ENCODE results near the gene NID1.
"Not testable (repeated sequence)": the region's sequence is repeated elsewhere in the genome, so short reads cannot be mapped to it uniquely, and the experiment has no call there.

Gene NID1

DNA sequence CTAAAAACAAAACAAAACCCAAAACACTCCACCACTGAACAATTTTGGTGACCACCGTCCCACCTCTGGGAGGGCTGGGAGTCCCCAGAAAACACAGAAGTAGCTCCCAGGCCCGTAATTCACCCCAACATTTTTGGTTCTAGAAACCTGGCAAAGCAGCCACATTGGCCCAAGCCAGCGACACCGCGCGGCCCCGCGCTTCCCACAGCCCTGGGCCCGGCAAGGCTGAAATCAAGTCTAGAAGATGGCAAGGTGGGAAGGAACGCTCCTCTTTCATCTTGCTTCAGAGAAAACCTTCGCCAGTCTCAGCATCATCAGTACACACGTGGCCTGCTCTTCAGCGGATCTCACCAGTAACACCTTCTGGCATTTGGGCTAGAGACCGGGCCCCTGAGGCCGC is 35.9 kb upstream of the NID1 start:
- H3K4me1 ChIP-seq (ENCODE audit: control extremely low read depth in 1 of 4, control insufficient read depth in 4 of 4, insufficient read depth in 4 of 4, low read length in 3 of 4): peaks cover 0 to 4% (median 0%) of the 10 kb centered on the region in 4 experiments
- no peak overlapping the region for H3K27ac ChIP-seq (ENCODE audit: insufficient read depth in 1 of 2, low read depth in 1 of 2, low read length in 2 of 2, poor library complexity in 1 of 2, severe bottlenecking in 2 of 2)
- ChIA-PET POLR2A (no interaction called here), CTCF (interaction anchor here (1.4 kb wide), 1 partner anchor 382 kb away, joined by 3 read pairs; no protein-coding TSS in a partner anchor)
- no peaks in the 10 kb centered on the region for H3K27me3 ChIP-seq (replicated peaks in 2 of 5; ENCODE audit: control insufficient read depth in 4 of 5, insufficient read depth in 5 of 5, low read length in 4 of 5)
- H3K4me3 ChIP-seq (ENCODE audit: control insufficient read depth in 1 of 7, extremely low read depth in 1 of 7, insufficient read depth in 4 of 7, low read depth in 2 of 7, low read length in 6 of 7): no peak overlapping the region
- 93% methylated on average over 15 of the region's 15 CpGs for WGBS (ENCODE audit: insufficient coverage)
- DNase-seq: no peak
- peaks cover 2 to 9% (median 4%) of the 10 kb centered on the region in 5 experiments for H3K9me3 ChIP-seq (ENCODE audit: control extremely low read depth in 1 of 5, control insufficient read depth in 4 of 5, insufficient read depth in 2 of 5, low read depth in 1 of 5, low read length in 4 of 5)
- no peaks in the 10 kb centered on the region for H3K36me3 ChIP-seq (ENCODE audit: control insufficient read depth in 4 of 4, insufficient read depth in 4 of 4, low read length in 3 of 4)

DNA sequence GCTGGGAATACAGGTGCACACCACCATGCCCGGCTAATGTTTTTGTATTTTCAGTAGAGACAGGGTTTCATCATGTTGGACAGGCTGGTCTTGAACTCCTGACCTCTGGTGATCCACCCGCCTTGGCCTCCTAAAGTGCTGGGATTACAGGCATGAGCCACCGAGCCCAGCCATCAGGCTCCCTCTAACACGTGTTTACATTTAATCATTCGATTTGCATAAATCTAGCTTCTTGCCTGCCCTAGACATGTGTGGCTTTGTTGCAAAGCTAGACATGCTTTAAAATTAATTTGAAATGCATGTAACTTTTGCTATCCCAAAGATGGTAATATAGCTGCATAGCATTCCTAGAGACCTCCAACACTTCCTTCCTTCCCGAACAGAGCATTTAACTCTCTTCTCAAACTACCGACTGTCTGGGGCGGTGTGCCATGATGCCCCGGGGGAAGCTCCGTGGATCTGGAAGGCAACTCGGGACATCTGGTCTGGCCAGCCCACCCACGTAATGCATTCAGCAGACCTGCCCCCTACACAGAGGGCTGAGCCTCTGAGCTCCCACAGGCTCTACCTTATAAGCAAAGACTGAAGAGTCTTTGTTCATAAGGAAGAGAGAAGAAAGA is 34.6 kb upstream of the NID1 start:
- Histone ChIP-seq H3K27ac (ENCODE audit: insufficient read depth in 1 of 2, low read depth in 1 of 2, low read length in 2 of 2, poor library complexity in 1 of 2, severe bottlenecking in 2 of 2) (no peak overlapping the region), H3K27me3 (replicated peaks in 2 of 5; ENCODE audit: control insufficient read depth in 4 of 5, insufficient read depth in 5 of 5, low read length in 4 of 5) (no peaks in the 10 kb centered on the region), H3K36me3 (ENCODE audit: control insufficient read depth in 4 of 4, insufficient read depth in 4 of 4, low read length in 3 of 4) (no peaks in the 10 kb centered on the region), H3K4me1 (ENCODE audit: control extremely low read depth in 1 of 4, control insufficient read depth in 4 of 4, insufficient read depth in 4 of 4, low read length in 3 of 4) (peaks cover 0 to 4% (median 0%) of the 10 kb centered on the region in 4 experiments), H3K4me3 (ENCODE audit: control insufficient read depth in 1 of 7, extremely low read depth in 1 of 7, insufficient read depth in 4 of 7, low read depth in 2 of 7, low read length in 6 of 7) (no peak overlapping the region), H3K9me3 (ENCODE audit: control extremely low read depth in 1 of 5, control insufficient read depth in 4 of 5, insufficient read depth in 2 of 5, low read depth in 1 of 5, low read length in 4 of 5) (peaks cover 3 to 9% (median 5%) of the 10 kb centered on the region in 5 experiments)
- no peak for DNase-seq
- ChIA-PET POLR2A (no interaction called here), CTCF (interaction anchor here (0.7 to 1.4 kb wide), 2 partner anchors 383 to 1287 kb away, joined by 3 read pairs; no protein-coding TSS in a partner anchor)
- WGBS (ENCODE audit: insufficient coverage): 95% methylated on average over 11 of the region's 12 CpGs

DNA sequence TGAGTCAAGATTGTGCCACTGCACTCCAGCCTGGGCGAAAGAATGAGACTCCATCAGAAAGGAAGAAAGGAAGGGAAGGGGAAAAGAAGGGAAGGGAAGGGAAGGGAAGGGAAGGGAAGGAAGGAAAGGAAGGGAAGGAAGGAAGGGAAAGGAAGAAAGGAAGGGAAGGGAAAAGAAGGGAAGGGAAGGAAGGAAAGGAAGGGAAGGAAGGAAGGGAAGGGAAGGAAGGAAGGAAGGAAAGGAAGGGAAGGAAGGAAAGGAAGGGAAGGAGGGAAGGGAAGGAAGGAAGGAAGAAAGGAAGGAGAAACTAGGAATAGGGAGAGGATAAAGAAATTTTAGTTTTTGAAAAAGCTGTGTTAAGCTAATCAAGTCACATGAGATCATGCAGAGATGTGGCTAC is 33.4 kb upstream of the NID1 start:
- peaks cover 0 to 4% (median 0%) of the 10 kb centered on the region in 4 experiments for H3K4me1 ChIP-seq (ENCODE audit: control extremely low read depth in 1 of 4, control insufficient read depth in 4 of 4, insufficient read depth in 4 of 4, low read length in 3 of 4)
- H3K9me3 ChIP-seq (ENCODE audit: control extremely low read depth in 1 of 5, control insufficient read depth in 4 of 5, insufficient read depth in 2 of 5, low read depth in 1 of 5, low read length in 4 of 5): peaks cover 3 to 9% (median 5%) of the 10 kb centered on the region in 5 experiments
- no peak overlapping the region for H3K27ac ChIP-seq (ENCODE audit: insufficient read depth in 1 of 2, low read depth in 1 of 2, low read length in 2 of 2, poor library complexity in 1 of 2, severe bottlenecking in 2 of 2)
- POLR2A ChIA-PET: no interaction called here
- no peaks in the 10 kb centered on the region for H3K36me3 ChIP-seq (ENCODE audit: control insufficient read depth in 4 of 4, insufficient read depth in 4 of 4, low read length in 3 of 4)
- no peaks in the 10 kb centered on the region for H3K27me3 ChIP-seq (replicated peaks in 2 of 5; ENCODE audit: control insufficient read depth in 4 of 5, insufficient read depth in 5 of 5, low read length in 4 of 5)
- DNase-seq: no peak
- CTCF ChIA-PET: no interaction called here
- no peak overlapping the region for H3K4me3 ChIP-seq (ENCODE audit: control insufficient read depth in 1 of 7, extremely low read depth in 1 of 7, insufficient read depth in 4 of 7, low read depth in 2 of 7, low read length in 6 of 7)
- 100% methylated on average over 1 of the region's 1 CpG for whole genome bisulfite sequencing (ENCODE audit: insufficient coverage)

DNA sequence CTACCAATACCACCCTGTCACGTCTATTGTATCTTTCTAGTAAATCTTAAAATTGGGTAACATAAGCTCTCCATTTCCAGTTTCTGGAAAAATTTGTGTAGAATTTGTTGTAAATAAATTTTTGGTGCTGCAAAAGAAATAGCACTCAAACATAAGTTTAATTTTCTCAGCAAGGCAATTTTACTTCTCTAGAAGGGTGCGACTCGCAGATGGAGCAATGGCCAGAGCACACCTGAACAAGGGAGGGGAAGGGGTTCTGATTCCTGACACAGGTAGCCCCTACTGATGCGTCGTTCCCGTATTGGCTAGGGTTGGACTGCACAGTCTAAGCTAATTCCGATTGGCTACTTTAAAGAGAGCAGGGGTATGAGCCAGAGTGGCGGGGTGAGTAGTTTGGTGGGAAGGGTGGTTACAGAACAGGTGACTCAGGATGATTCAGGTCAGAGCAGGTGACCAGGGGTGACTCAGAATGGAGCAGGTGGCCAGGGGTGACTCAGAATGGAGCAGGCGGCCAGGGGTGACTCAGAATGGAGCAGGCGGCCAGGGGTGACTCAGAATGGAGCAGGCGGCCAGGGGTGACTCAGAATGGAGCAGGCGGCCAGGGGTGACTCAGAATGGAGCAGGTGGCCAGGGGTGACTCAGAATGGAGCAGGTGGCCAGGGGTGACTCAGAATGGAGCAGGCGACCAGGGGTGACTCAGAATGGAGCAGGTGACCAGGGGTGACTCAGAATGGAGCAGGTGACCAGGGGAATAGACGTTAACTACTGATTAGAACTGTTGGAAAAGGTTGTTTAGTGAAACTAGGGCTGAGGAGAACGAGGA is 32.0 kb upstream of the NID1 start:
- WGBS (ENCODE audit: insufficient coverage): 74% methylated on average over 9 of the region's 15 CpGs
- CTCF ChIA-PET; H3K4me1 ChIP-seq (ENCODE audit: control extremely low read depth in 1 of 4, control insufficient read depth in 4 of 4, insufficient read depth in 4 of 4, low read length in 3 of 4); H3K36me3 ChIP-seq (ENCODE audit: control insufficient read depth in 4 of 4, insufficient read depth in 4 of 4, low read length in 3 of 4); H3K27me3 ChIP-seq (replicated peaks in 2 of 5; ENCODE audit: control insufficient read depth in 4 of 5, insufficient read depth in 5 of 5, low read length in 4 of 5); POLR2A ChIA-PET; H3K9me3 ChIP-seq (ENCODE audit: control extremely low read depth in 1 of 5, control insufficient read depth in 4 of 5, insufficient read depth in 2 of 5, low read depth in 1 of 5, low read length in 4 of 5): not testable (repeated sequence)
- Histone ChIP-seq H3K4me3 (ENCODE audit: control insufficient read depth in 1 of 7, extremely low read depth in 1 of 7, insufficient read depth in 4 of 7, low read depth in 2 of 7, low read length in 6 of 7) (peak overlapping the region in 2 of 7 experiments; percentile 0 to 14), H3K27ac (ENCODE audit: insufficient read depth in 1 of 2, low read depth in 1 of 2, low read length in 2 of 2, poor library complexity in 1 of 2, severe bottlenecking in 2 of 2) (peak overlapping the region in 1 of 2 experiments; percentile 59)
- peak; percentile 97 to 100 (median 99) for DNase-seq

DNA sequence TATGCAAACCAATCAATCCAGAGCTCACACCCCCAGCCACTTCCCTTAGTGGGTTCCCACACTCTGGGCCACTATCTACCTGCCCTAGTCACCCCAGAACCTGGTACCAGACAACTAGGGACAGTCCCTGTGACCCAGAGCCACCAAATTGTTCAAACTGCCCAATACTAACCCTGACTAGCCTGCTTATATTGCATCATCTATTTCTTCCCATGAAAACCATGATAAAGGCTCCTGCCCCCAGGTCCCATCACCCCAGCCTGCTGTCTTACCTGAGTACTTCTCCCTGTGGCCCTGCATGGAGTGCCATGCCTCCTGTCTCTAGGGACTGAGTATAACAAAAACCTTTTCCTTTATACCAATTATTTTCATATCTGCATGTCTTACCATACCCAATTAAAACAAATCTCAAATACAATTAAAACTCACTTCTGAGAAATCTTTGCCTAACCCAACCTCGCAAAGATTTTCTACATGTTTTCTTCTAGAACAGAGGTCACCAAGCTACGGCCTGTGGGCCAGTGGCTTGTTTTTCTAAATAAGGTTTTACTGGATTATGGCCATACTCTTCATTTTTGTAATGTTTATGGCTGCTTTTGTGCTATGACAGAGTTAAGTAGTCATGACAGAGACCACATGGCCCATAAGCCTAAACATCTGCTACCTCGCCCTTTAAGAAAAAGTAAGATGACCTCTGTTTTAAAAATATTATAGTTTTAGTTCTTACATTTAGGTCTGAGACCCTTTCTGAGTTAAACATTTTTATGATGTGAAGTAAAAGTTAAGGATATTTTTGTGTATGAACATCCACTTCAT is 31.0 kb upstream of the NID1 start:
- no peak for DNase-seq
- ChIA-PET POLR2A (no interaction called here), CTCF (interaction anchor here (0.6 kb wide), 1 partner anchor 314 kb away, joined by 3 read pairs; no protein-coding TSS in a partner anchor)
- no peaks in the 10 kb centered on the region for H3K27me3 ChIP-seq (replicated peaks in 2 of 5; ENCODE audit: control insufficient read depth in 4 of 5, insufficient read depth in 5 of 5, low read length in 4 of 5)
- peaks cover 0 to 4% (median 0%) of the 10 kb centered on the region in 4 experiments for H3K4me1 ChIP-seq (ENCODE audit: control extremely low read depth in 1 of 4, control insufficient read depth in 4 of 4, insufficient read depth in 4 of 4, low read length in 3 of 4)
- no peak overlapping the region for H3K4me3 ChIP-seq (ENCODE audit: control insufficient read depth in 1 of 7, extremely low read depth in 1 of 7, insufficient read depth in 4 of 7, low read depth in 2 of 7, low read length in 6 of 7)
- H3K27ac ChIP-seq (ENCODE audit: insufficient read depth in 1 of 2, low read depth in 1 of 2, low read length in 2 of 2, poor library complexity in 1 of 2, severe bottlenecking in 2 of 2): no peak overlapping the region
- H3K9me3 ChIP-seq (ENCODE audit: control extremely low read depth in 1 of 5, control insufficient read depth in 4 of 5, insufficient read depth in 2 of 5, low read depth in 1 of 5, low read length in 4 of 5): peaks cover 3 to 9% (median 5%) of the 10 kb centered on the region in 5 experiments
- H3K36me3 ChIP-seq (ENCODE audit: control insufficient read depth in 4 of 4, insufficient read depth in 4 of 4, low read length in 3 of 4): no peaks in the 10 kb centered on the region
- WGBS (ENCODE audit: insufficient coverage): 100% methylated on average over 2 of the region's 3 CpGs

DNA sequence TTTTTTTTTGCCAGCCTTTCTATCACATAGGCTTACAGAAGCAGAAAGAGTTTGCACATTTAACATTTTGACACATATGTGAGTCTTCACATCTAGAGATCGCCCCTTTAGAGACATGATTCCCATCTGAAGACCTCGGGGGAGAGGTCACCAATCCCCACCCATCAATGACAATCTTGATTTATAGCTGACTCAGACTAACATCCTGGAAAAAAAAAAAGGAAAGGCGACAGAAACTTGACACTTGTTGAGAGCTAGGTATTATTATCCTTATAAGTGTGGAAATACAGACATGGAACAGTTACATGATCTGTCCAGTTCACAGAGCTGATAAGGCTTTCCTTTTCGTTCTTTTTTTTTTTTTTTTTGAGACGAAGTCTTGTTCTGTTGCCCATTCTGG is 28.0 kb upstream of the NID1 start:
- no peak for DNase-seq
- ChIA-PET POLR2A (no interaction called here), CTCF (no interaction called here)
- no peaks in the 10 kb centered on the region for H3K36me3 ChIP-seq (ENCODE audit: control insufficient read depth in 4 of 4, insufficient read depth in 4 of 4, low read length in 3 of 4)
- H3K27ac ChIP-seq (ENCODE audit: insufficient read depth in 1 of 2, low read depth in 1 of 2, low read length in 2 of 2, poor library complexity in 1 of 2, severe bottlenecking in 2 of 2): no peak overlapping the region
- peaks cover 0 to 4% (median 0%) of the 10 kb centered on the region in 4 experiments for H3K4me1 ChIP-seq (ENCODE audit: control extremely low read depth in 1 of 4, control insufficient read depth in 4 of 4, insufficient read depth in 4 of 4, low read length in 3 of 4)
- H3K9me3 ChIP-seq (ENCODE audit: control extremely low read depth in 1 of 5, control insufficient read depth in 4 of 5, insufficient read depth in 2 of 5, low read depth in 1 of 5, low read length in 4 of 5): peaks cover 3 to 9% (median 5%) of the 10 kb centered on the region in 5 experiments
- H3K4me3 ChIP-seq (ENCODE audit: control insufficient read depth in 1 of 7, extremely low read depth in 1 of 7, insufficient read depth in 4 of 7, low read depth in 2 of 7, low read length in 6 of 7): no peak overlapping the region
- no peaks in the 10 kb centered on the region for H3K27me3 ChIP-seq (replicated peaks in 2 of 5; ENCODE audit: control insufficient read depth in 4 of 5, insufficient read depth in 5 of 5, low read length in 4 of 5)
- 69% methylated on average over 3 of the region's 5 CpGs for WGBS (ENCODE audit: insufficient coverage)
